Measurements from ENCODE around the gene CHID1. TPM values are rescaled to one million over a fixed set of nuclear protein-coding genes. Genes with fewer than 3 reads are reported as not detected.

Gene CHID1
- total and polyA plus RNA-seq, 9 of the 15 experiments (the other 6 are each of a cell fraction or from before 2014, with no cell fraction given) = 15.1 to 108 (median 39.8) TPM

- TF ChIP-seq CREB3L1 (IDR thresholded peaks at IDR 0.05; ENCODE audit: borderline replicate concordance, low read depth) (no peak), ZKSCAN3 (CRISPR knock-in tag; IDR thresholded peaks at IDR 0.05) (no peak), EZH2 (IDR thresholded peaks at IDR 0.05; ENCODE audit: borderline replicate concordance, low read depth, low read length) (no peak), NR3C1 (CRISPR knock-in tag; IDR thresholded peaks at IDR 0.05) (no peak)
Measured at GRCh38 chr11:958101-958500, 47.5 kb upstream of the CHID1 start (continued).

- in situ Hi-C loops (cut with MboI) (no loop called here), intact Hi-C loops (cut with micrococcal nuclease) (no loop called here)
- Histone ChIP-seq H3K27me3 (ENCODE audit: control insufficient read depth in 2 of 2, insufficient read depth in 2 of 2, low read length in 2 of 2) (no peaks in the 10 kb centered on the region), H3K79me2 (ENCODE audit: control insufficient read depth, insufficient read depth, low read length) (peaks cover 21% of the 10 kb centered on the region; the same call in 1 of the 3 replicates), H3K9me1 (ENCODE audit: control insufficient read depth, insufficient read depth, low read length) (no peaks in the 10 kb centered on the region), H3K4me2 (ENCODE audit: insufficient read depth, low read length) (no peak overlapping the region), H3K36me3 (ENCODE audit: control insufficient read depth, insufficient read depth, low read length) (peaks cover 14% of the 10 kb centered on the region; the same call in 2 of the 3 replicates), H3K4me3 (no peak overlapping the region), H4K20me1 (replicated peaks; ENCODE audit: control insufficient read depth, insufficient read depth, low read length) (no peaks in the 10 kb centered on the region), H3K27ac (ENCODE audit: extremely low read depth, low read depth, low read length) (no peak overlapping the region), H3K4me1 (replicated peaks in 1 of 2; ENCODE audit: control insufficient read depth in 2 of 2, insufficient read depth in 2 of 2, low read length in 2 of 2) (peaks cover 0 to 8% of the 10 kb centered on the region in 2 experiments; a peak in 2 of 5 replicates), H3K9ac (ENCODE audit: insufficient read depth in 1 of 2, low read depth in 2 of 2, low read length in 2 of 2) (0 out of 4 replicates have a peak overlapping the region, but pooled peaks of 1 of the 2 experiments have one; percentile 13), H3K9me3 (replicated peaks; ENCODE audit: control insufficient read depth, insufficient read depth, low read depth, low read length) (no peaks in the 10 kb centered on the region), H2AFZ (ENCODE audit: low read depth, low read length) (no peak overlapping the region)
- BruUV-seq (replicated peaks) = no TSS peak
- DNase-seq (ENCODE audit: extremely low read depth in 1 of 4, low spot score in 3 of 4) (no peak), FAIRE-seq (peak; percentile 68), ATAC-seq (no peak)
- CTCF ChIA-PET (ENCODE audit: low intra/inter-chr PET ratio) = no interaction called here
- TF ChIP-seq ZBTB26 (CRISPR knock-in tag; IDR thresholded peaks at IDR 0.05) = no peak
- TF ChIP-seq, protein P1, sequence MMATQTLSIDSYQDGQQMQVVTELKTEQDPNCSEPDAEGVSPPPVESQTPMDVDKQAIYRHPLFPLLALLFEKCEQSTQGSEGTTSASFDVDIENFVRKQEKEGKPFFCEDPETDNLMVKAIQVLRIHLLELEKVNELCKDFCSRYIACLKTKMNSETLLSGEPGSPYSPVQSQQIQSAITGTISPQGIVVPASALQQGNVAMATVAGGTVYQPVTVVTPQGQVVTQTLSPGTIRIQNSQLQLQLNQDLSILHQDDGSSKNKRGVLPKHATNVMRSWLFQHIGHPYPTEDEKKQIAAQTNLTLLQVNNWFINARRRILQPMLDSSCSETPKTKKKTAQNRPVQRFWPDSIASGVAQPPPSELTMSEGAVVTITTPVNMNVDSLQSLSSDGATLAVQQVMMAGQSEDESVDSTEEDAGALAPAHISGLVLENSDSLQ (IDR thresholded peaks at IDR 0.05) = peak; percentile 77
- TF ChIP-seq HDAC8 (tag; IDR thresholded peaks at IDR 0.05) = no peak
- TF ChIP-seq, protein P2, sequence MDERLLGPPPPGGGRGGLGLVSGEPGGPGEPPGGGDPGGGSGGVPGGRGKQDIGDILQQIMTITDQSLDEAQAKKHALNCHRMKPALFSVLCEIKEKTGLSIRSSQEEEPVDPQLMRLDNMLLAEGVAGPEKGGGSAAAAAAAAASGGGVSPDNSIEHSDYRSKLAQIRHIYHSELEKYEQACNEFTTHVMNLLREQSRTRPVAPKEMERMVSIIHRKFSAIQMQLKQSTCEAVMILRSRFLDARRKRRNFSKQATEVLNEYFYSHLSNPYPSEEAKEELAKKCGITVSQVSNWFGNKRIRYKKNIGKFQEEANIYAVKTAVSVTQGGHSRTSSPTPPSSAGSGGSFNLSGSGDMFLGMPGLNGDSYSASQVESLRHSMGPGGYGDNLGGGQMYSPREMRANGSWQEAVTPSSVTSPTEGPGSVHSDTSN (CRISPR knock-in tag; IDR thresholded peaks at IDR 0.05; ENCODE audit: low read depth) = no peak
- TF ChIP-seq, protein P2 (tag; conservative IDR thresholded peaks at IDR 0.05; ENCODE audit: low read depth) = peak; percentile 69
- 78% methylated on average over 11 of the region's 11 CpGs for WGBS (ENCODE audit: insufficient coverage, low coverage, missing lambda C conversion rate)
- POLR2A ChIA-PET = no interaction called here
Measured at GRCh38 chr11:957212-957920, 46.8 kb upstream of the CHID1 start.
